Measurements from ENCODE around the gene BDKRB1.

DNA sequence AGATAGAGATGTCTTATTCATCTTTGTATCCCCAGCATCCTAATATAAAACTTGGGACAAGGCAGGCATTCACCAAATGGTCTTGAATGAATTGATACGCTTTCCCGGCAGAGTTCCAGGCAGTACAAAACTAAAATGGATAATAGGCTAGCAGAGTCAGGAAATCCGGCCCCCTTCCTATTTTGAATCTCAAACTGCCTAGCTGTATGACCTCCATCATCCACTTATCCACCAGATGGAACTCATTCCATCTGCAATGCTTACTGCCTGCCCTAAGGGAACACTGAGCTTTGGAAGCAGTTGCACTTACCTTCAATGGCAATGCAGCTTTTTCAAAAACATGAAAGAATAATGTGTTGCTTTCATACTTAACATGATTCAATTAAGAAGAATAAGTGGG, 43.4 kb downstream of the BDKRB1 start:
- TF ChIP-seq, protein P1, sequence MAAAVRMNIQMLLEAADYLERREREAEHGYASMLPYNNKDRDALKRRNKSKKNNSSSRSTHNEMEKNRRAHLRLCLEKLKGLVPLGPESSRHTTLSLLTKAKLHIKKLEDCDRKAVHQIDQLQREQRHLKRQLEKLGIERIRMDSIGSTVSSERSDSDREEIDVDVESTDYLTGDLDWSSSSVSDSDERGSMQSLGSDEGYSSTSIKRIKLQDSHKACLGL (CRISPR knock-in tag; IDR thresholded peaks at IDR 0.05; ENCODE audit: borderline replicate concordance, poor library complexity, severe bottlenecking) = no peak
- TF ChIP-seq HDAC6 (IDR thresholded peaks at IDR 0.05; ENCODE audit: low read depth, low read length) (no peak), CEBPB (tag; IDR thresholded peaks at IDR 0.05) (no peak), SIN3B (IDR thresholded peaks at IDR 0.05; ENCODE audit: low read depth) (no peak)
- TF ChIP-seq, protein P2, sequence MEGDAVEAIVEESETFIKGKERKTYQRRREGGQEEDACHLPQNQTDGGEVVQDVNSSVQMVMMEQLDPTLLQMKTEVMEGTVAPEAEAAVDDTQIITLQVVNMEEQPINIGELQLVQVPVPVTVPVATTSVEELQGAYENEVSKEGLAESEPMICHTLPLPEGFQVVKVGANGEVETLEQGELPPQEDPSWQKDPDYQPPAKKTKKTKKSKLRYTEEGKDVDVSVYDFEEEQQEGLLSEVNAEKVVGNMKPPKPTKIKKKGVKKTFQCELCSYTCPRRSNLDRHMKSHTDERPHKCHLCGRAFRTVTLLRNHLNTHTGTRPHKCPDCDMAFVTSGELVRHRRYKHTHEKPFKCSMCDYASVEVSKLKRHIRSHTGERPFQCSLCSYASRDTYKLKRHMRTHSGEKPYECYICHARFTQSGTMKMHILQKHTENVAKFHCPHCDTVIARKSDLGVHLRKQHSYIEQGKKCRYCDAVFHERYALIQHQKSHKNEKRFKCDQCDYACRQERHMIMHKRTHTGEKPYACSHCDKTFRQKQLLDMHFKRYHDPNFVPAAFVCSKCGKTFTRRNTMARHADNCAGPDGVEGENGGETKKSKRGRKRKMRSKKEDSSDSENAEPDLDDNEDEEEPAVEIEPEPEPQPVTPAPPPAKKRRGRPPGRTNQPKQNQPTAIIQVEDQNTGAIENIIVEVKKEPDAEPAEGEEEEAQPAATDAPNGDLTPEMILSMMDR (IDR thresholded peaks at IDR 0.05 in 2 of 3, conservative IDR thresholded peaks at IDR 0.05 in 1 of 3; ENCODE audit: insufficient read depth in 2 of 3, low read depth in 1 of 3, low read length in 3 of 3) = no peak
